T-helper 1 cell treated with Interleukin-12 subunit alpha and Interleukin-12 subunit beta and Interleukin-4 antibody, amounts not matched to agents 30 μg/mL and 1 μg/mL, for 36 hours (primary cell): ENCODE data around the gene KY.

Experiments
- H3K27ac Mint-ChIP-seq: one replicate; pipeline ENCODE4 v1.8.0; 2021; ENCODE audit warnings: mild to moderate bottlenecking, mixed read lengths
- H3K27me3 Mint-ChIP-seq: one replicate; pipeline ENCODE4 v1.8.0; 2021; ENCODE audit warnings: low read depth, mixed read lengths
- H3K36me3 Mint-ChIP-seq: one replicate; pipeline ENCODE4 v1.8.0; 2021; ENCODE audit warnings: low read depth, mixed read lengths
- H3K4me1 Mint-ChIP-seq: one replicate; pipeline ENCODE4 v1.8.0; 2021; ENCODE audit warnings: low read depth, mixed read lengths
- H3K4me3 Mint-ChIP-seq: one replicate; pipeline ENCODE4 v1.8.0; 2021; ENCODE audit warnings: mild to moderate bottlenecking, moderate library complexity, mixed read lengths
- H3K9me3 Mint-ChIP-seq: one replicate; pipeline ENCODE4 v1.8.0; 2021; ENCODE audit warnings: mixed read lengths

Gene KY

DNA sequence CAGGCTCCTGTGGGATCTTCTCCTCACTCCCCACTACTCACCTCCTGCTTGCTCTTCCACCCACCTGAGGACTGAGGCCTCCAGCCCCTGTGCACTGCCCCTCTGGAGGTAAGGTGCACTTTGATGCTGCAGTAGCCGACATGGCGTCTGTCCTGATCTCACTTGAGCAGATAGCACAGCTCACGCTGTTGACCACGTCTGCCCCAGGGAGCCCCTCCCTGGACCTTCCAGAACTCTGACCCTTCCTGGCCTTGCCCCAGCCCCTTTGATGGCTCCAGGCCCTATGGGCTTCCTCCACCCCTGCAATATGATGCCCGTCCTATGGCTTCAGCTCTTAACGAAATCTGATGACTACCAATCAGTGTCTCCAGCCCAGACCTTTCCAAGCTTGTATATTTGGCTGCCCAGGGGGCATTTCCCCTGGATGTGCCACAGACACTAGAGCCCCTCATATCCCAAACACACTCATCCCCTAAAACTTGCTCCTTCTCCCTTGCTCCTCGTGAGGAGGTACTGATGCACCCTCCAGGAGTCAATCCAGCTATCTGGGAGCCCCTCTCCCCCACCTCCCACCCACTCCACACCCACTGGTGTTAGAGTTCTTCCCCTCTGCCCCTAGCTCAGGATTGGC lies 27.1 kb downstream of the KY start:
- Mint-ChIP-seq H3K4me3 (no peak overlapping the region), H3K9me3 (no peaks in the 10 kb centered on the region), H3K4me1 (no peaks in the 10 kb centered on the region), H3K27me3 (no peaks in the 10 kb centered on the region), H3K36me3 (no peaks in the 10 kb centered on the region), H3K27ac (no peak overlapping the region)

DNA sequence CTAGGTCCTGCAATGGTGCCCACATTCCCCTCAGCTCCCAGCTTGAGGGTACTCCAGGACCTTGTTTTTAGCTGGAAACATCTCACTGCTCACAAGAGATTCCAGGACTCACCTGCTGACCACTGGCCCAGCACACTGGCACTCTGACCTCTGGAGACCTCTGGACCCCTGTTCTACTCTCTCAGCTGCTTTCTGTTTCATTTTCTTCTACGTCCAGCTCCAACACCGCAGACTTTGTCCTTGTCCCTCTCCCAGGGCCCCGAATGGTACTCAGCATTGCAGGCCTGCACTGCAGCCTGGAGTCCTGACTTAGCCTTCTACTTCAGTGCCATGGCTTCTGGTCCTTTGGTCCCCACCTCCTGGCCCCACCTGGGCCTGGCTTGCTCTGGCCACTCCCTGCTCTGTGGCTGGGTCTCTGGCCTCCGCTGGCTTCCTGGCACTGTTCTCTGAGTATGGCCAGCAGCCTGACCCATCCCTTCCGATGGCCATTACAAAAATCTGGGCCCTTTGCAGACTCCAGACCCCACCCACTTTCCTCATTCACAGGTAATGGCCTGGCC lies 27.9 kb downstream of the KY start:
- Mint-ChIP-seq H3K9me3 (no peaks in the 10 kb centered on the region), H3K27ac (no peak overlapping the region), H3K4me1 (no peaks in the 10 kb centered on the region), H3K4me3 (no peak overlapping the region), H3K27me3 (no peaks in the 10 kb centered on the region), H3K36me3 (no peaks in the 10 kb centered on the region)

DNA sequence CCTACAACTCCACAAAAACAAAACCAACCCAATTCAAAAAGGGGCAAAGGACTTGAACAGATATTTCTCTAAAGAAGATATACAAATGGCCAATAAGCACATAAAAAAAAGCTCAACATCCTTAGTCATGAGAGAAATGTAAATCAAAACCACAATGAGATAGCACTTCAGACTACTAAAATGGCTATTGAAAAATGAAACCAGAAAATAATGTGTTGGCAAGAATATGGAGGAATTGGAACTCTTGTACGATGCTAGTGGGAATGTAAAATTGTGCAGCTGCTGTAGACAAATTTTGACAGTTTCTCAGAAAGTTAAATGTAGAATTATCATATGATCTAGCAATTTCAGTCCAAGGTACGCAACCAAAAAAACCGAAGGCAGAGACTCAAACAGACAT lies 29.0 kb downstream of the KY start:
- no peaks in the 10 kb centered on the region for H3K36me3 Mint-ChIP-seq
- H3K4me3 Mint-ChIP-seq, result no peak overlapping the region
- H3K27ac Mint-ChIP-seq, result no peak overlapping the region
- no peaks in the 10 kb centered on the region for H3K4me1 Mint-ChIP-seq
- H3K27me3 Mint-ChIP-seq, result no peaks in the 10 kb centered on the region
- no peaks in the 10 kb centered on the region for H3K9me3 Mint-ChIP-seq

DNA sequence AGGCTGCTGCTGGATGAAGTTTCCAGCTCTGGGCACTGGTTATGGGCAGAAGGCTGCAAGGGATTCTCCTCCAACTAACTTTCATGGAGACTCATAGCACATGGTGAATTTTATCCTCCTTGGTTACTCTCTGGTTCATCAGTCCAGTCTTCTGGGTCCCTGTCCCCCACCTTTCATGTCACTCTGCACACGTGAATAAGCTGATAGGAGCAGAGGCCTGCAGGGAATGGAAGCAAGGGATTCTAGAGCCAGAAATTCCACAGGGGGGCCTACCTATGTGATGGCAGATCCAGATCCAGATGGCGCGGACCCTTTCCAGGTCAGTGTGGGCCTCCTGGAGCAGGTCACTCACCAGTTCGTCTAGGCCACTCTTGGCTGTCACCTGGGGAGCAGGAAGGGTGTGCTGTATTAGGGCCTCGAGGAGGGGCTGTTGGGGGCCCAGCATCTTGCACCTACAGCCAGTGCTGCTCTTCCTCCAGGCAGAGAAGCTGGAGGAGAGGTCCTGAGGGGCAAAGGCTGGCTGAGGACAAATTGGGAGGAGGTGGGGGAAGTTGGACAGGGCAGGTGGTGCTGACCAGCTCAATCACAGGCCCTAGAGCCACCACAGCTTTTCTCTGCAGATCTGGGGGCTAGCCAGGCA lies 30.2 kb downstream of the KY start:
- H3K9me3 Mint-ChIP-seq, result no peaks in the 10 kb centered on the region
- no peak overlapping the region for H3K4me3 Mint-ChIP-seq
- H3K4me1 Mint-ChIP-seq, result no peaks in the 10 kb centered on the region
- no peak overlapping the region for H3K27ac Mint-ChIP-seq
- H3K36me3 Mint-ChIP-seq, result no peaks in the 10 kb centered on the region
- H3K27me3 Mint-ChIP-seq, result no peaks in the 10 kb centered on the region

DNA sequence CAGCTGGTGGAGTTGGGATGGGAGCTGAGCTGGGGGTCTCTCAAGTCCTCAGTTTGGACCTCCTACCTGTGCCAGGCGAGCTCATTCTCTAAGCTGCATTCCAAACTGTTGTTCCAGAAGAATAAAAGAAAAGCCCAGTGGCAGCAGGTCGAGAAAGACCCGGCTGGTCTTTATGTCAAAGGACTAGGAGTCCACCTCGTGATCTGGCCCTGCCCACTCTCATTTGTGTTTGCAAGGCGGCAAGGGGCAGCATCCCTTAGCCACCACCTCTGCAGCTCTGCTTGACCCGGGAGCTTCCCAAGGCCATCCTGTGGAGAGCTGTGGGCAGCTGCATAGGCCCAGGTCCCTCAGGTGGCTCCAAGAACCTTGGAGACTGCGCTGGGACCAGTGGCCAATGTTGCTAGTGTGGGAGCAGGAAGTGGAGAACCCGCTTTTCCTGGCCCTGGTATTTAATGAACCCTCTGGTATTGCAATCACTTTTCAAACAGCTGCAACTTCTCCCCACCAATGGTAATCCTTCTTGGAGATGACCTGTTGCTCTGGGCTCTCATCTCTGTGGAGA lies 30.9 kb downstream of the KY start:
- Mint-ChIP-seq H3K27me3 (no peaks in the 10 kb centered on the region), H3K27ac (no peak overlapping the region), H3K4me3 (no peak overlapping the region), H3K4me1 (no peaks in the 10 kb centered on the region), H3K9me3 (no peaks in the 10 kb centered on the region), H3K36me3 (no peaks in the 10 kb centered on the region)

DNA sequence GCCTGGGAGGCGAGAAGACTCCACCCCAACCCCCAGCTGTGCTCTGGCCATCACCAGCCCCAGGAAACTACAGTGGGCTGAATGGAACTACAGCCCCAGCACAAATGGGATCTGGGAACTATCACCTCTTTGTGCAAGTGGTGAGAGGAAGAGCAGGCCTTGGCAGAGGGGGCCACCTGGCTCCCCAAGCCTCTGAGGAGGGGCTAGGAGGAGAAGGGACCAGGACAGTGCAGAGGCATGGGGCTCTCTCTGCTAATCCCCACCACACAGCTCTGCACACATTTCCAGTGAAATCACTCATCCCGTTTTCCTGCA lies 31.6 kb downstream of the KY start:
- no peak overlapping the region for H3K27ac Mint-ChIP-seq

DNA sequence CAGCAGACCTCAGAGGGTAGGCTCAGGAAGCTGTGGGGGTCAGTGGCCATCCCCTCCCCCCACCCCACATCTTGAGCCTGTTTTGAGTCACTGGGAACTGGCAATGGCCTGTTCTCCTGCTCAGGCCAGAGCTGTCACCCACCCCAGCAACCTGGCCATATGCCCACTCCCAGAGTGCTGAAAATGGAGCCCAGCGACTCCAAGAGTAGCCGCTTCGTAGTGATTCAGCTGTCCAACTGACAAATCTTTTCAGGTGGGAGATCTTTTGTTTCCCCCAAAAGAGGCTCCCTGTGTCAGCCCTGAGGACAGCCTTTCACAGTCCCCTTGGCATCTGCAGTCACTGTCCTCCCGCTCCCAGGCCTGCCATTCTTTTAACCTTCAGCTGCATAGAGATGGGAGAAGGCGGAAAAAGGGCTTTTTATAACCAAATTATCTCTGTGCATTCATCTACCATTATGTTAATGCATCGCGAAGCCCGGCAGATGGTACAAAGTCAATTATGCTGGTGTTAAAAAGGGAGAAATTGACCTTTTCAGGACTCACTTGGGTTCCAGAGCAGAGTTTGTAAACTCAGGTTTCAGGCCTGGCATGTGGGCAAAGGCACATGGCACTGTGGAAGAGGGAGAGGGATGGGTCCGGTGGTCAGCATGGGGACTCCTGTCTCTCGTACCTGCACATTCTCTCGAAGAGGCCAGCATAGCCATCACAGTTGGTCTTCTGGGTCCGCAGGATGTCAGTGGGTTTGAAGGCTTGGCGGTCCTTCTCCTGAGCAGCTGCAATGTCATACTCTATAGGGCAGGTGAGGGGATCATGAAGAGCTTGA lies 32.1 kb downstream of the KY start:
- no peaks in the 10 kb centered on the region for H3K4me1 Mint-ChIP-seq
- H3K9me3 Mint-ChIP-seq, result no peaks in the 10 kb centered on the region
- no peak overlapping the region for H3K27ac Mint-ChIP-seq
- H3K4me3 Mint-ChIP-seq, result no peak overlapping the region
- H3K27me3 Mint-ChIP-seq, result no peaks in the 10 kb centered on the region
- H3K36me3 Mint-ChIP-seq, result no peaks in the 10 kb centered on the region

More for the DNA sequence above, 31.6 kb downstream of the KY start:
- Mint-ChIP-seq H3K4me3 (no peak overlapping the region), H3K9me3 (no peaks in the 10 kb centered on the region), H3K4me1 (no peaks in the 10 kb centered on the region), H3K36me3 (no peaks in the 10 kb centered on the region), H3K27me3 (no peaks in the 10 kb centered on the region)

DNA sequence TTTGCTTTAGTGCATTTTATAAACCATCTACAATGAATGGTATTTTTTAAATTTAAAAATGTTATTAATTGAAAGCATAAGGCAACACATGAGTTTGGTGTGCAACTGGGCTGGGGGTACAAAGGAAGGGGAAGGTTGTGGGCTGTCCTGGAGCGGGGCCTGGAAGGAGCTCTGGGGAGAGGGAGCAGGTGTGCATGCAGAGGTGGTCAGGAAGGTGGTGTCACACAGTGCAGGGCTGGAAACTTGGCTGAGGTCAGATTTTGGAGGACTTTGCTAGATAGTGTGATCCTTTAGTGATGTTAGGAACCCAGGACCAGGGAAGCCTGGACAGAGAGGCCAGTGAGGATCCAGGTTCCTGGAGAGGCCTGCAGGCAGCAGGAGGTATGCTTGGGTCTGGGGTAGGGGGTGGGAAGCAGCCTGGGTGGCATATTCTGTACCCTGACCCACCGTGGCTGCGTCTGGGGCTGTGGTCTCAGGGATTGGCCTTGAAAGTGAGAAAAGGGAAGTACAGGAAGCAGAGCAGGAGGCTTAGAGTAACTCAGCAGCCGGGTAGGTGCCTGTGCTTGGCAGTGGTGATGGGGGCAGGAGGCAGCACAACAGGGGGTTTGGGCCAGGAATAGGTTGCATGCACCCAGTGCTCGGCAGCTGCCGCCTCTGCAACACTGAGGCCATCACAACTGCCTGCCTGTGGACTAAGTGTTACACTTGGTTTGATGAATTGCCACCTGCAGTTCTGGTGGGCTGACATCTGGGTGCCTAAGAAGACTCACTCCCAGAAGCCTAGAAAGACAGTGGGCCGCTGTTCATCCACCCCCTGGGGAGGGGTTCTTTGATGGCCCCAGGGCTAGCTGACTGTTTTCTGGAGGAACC lies 33.0 kb downstream of the KY start:
- Mint-ChIP-seq H3K9me3 (no peaks in the 10 kb centered on the region), H3K4me1 (no peaks in the 10 kb centered on the region)

DNA sequence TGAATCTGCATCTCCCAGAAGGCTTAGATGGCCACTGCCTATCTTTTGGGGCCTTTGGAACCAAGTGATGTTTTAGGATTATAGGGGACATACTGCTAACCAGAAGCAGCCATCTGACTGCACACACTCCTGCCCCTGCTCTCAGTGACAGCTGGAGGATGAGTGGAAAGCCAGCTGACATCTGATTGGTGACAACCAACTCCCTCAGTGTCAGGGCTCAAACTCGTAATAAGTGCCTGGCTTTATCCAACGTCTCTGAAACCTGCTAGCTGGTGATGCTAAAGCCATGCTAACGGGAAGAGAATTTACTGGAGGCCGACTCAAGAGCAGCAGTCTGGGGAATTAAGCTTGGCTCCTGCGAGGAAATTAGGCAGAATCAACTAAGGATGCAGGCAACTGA lies 35.1 kb downstream of the KY start:
- Mint-ChIP-seq H3K36me3 (no peaks in the 10 kb centered on the region), H3K27me3 (no peaks in the 10 kb centered on the region), H3K4me3 (no peak overlapping the region), H3K4me1 (no peaks in the 10 kb centered on the region), H3K27ac (no peak overlapping the region), H3K9me3 (no peaks in the 10 kb centered on the region)

More for the DNA sequence above, 33.0 kb downstream of the KY start:
- H3K27me3 Mint-ChIP-seq, result no peaks in the 10 kb centered on the region
- no peaks in the 10 kb centered on the region for H3K36me3 Mint-ChIP-seq
- H3K4me3 Mint-ChIP-seq, result no peak overlapping the region
- H3K27ac Mint-ChIP-seq, result no peak overlapping the region

DNA sequence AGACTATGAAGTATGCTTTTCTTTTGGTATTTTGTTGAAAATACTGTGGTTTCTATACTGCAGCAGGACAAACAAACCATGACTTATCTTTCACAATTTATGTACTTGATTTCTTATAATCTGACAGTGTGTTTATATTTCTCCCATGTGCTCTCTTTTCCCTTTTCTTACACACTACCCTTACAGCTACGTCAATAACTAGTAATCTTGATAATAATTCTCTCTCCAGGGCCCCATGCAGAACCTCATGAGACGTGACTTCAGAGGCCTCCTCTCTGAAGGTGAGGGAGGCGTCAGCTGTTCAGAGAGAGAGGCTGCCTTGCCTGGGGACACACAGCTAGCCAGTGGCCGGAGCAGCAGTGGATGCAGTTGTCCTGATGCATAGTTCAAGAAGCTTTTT lies 35.9 kb downstream of the KY start:
- Mint-ChIP-seq H3K27ac (no peak overlapping the region), H3K4me3 (no peak overlapping the region), H3K4me1 (no peaks in the 10 kb centered on the region), H3K9me3 (no peaks in the 10 kb centered on the region), H3K36me3 (no peaks in the 10 kb centered on the region), H3K27me3 (no peaks in the 10 kb centered on the region)

DNA sequence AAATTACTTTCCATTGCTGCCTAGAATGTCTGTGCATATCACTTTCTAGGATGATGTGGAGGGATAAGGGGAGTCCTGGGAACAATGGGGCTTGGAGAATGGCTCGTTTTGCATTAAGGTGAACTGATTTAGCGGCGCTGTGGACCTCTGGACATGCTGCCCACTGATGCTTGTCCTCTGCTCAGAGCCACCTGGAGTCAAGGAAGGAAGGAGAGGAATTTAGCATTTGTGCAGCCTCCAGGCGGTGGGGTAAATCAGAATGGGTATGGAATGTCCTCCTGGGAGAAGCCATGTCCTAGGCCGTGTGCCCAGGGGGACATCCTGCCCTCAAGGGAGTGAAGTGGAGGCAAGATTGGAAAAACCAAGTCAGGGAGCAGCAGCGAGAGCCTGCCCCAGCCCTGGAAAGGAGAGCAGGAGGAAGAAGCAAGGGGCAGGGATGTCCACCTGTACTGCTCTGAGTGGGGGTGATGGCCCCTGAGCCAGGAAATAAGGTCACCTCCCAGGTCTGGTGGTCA lies 37.8 kb downstream of the KY start:
- Mint-ChIP-seq H3K36me3 (no peaks in the 10 kb centered on the region), H3K27me3 (no peaks in the 10 kb centered on the region), H3K9me3 (no peaks in the 10 kb centered on the region), H3K27ac (no peak overlapping the region), H3K4me3 (no peak overlapping the region), H3K4me1 (no peaks in the 10 kb centered on the region)

DNA sequence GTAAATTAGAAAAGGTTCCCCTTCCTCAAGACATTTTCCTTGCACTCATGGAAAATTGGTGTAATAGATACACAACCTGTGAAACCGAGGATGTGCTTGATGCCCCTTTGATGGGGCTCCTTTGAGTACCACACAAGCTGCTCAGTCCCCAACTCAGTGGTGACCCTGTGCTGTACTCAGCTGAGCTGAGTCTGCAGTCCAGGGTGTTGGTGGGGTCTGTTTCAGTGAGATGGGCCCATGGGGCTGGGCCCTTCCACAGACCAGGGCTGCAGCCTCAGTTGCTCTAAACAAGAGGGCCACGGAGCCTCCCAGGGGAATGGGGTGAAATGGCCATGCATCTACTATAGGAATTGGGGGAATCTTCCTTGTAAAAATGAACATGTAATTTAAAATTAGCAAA lies 39.3 kb downstream of the KY start:
- no peak overlapping the region for H3K27ac Mint-ChIP-seq
- H3K4me3 Mint-ChIP-seq, result no peak overlapping the region
- H3K4me1 Mint-ChIP-seq, result no peaks in the 10 kb centered on the region
- H3K36me3 Mint-ChIP-seq, result no peaks in the 10 kb centered on the region
- H3K9me3 Mint-ChIP-seq, result no peaks in the 10 kb centered on the region
- H3K27me3 Mint-ChIP-seq, result no peaks in the 10 kb centered on the region

DNA sequence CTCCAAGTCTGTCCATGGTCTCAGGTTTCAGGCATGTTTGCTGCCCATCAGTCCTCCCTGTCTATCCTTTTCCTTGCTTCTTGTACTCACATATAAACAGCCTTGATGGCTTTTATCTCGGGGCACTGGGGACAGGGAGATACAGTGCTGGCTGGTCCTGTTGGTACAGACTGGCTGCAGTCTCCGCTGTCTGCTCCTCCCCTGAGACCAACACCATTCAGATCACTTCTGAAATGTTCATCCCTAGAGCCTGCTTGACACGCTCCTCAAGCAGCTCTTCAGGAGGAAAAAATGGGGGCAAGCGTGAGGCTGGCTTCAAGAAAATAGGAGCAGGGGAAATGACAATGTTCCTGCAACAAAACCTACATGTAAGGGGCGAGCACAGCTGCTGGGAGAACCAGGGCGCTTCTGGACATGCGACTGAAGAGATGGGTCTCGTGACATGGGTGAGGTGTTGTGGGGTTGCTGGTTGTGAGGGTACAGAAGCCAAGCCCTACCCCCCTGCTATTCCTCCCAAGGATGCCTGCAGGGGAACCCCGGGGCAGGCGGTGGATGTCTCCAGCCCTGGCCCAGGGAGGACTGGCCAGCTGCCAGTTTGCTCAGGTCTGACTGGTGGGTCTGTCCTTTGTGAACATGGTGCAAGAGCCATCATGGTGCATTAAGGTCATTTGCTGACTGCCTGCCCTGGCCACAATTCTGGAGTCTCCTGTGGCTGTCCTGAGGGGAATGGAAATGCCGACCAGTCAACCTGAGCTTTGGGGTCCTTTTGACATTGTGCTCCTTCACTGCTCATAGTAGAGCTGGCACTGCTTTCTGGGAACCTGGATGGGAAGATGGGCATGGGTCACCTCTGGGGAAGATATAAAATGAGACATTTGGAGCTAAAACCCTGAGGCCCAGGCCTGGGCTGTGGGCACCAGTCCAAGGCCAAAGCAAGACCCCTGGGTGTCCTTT lies 40.1 kb downstream of the KY start:
- Mint-ChIP-seq H3K27ac (no peak overlapping the region), H3K9me3 (no peaks in the 10 kb centered on the region), H3K4me1 (no peaks in the 10 kb centered on the region), H3K27me3 (no peaks in the 10 kb centered on the region), H3K4me3 (no peak overlapping the region), H3K36me3 (no peaks in the 10 kb centered on the region)
